Stomach (tissue), 9 donors: Measurements from ENCODE around the gene NECTIN1. TPM values are rescaled to one million over a fixed set of nuclear protein-coding genes. Genes with fewer than 3 reads are reported as not detected.

Experiments used
- DNase-seq, 2 donors: peaks; one replicate each; pipeline versions ENCODE4 v3.0.0 to v3.0.0-alpha.2; 2013 to 2019
- H3K27ac ChIP-seq, 5 donors: fragments of 200-600 bp in 4 of 5; sonication (generic) in 4 of 5; one replicate each; pipeline ENCODE4 v1.5.1; 2013 to 2019; ENCODE audit warnings: mild to moderate bottlenecking in 1 of 5, moderate library complexity in 1 of 5
- H3K27me3 ChIP-seq, 3 donors: fragments of 200-600 bp; sonication (generic); one replicate each; pipeline ENCODE4 v1.5.1; 2017 to 2019; ENCODE audit warnings: mixed run types in 1 of 3
- H3K36me3 ChIP-seq, 4 donors: fragments of 200-600 bp; sonication (generic); 1 replicate in 3 of 4; 2 replicates in 1 of 4; pipeline ENCODE4 v1.5.1; 2016 to 2019
- H3K4me1 ChIP-seq, 4 donors: fragments of 200-600 bp; sonication (generic); one replicate each; pipeline ENCODE4 v1.5.1; 2016 to 2019
- H3K4me3 ChIP-seq, 4 donors: fragments of 200-600 bp; sonication (generic) in 3 of 4; one replicate each; pipeline ENCODE4 v1.5.1; 2016 to 2019; ENCODE audit warnings: mild to moderate bottlenecking in 1 of 4
- H3K9me3 ChIP-seq, 4 donors: fragments of 200-600 bp; sonication (generic); one replicate each; pipeline ENCODE4 v1.5.1; 2016 to 2019
- EP300 ChIP-seq: sonication (generic); formaldehyde crosslinking; IDR thresholded peaks from one replicate; pipeline ENCODE4 v1.6.1; 2017; ENCODE audit warnings: antibody characterized with exemption
- POLR2A ChIP-seq, 4 donors: fragments of 450-650 bp; IDR thresholded peaks; one replicate each; pipeline ENCODE4 v1.6.1; 2016; ENCODE audit warnings: antibody characterized with exemption in 4 of 4, control low read depth in 2 of 4, mild to moderate bottlenecking in 1 of 4, moderate library complexity in 1 of 4
- POLR2AphosphoS5 ChIP-seq, 3 donors: sonication (generic); formaldehyde crosslinking; IDR thresholded peaks; one replicate each; pipeline ENCODE4 v1.6.1; 2016; ENCODE audit warnings: antibody characterized with exemption in 3 of 3
- WGBS, 5 donors: extraction: QIAGEN DNeasy Blood & Tissue Kit in 3 of 5; methylation state at CpG; one replicate each; pipeline versions ENCODE4 v1.1.5 to v1.1.7; 2013 to 2018; 5-methylcytosine and 5-hydroxymethylcytosine counted together
- intact Hi-C: fragments of 100-400 bp; cut with DNase I; formaldehyde crosslinking; loops from one replicate; pipeline ENCODE4 v1.15.1; 2023; ENCODE audit warnings: low total_unique reads
- polyA plus RNA-seq, 3 donors: library from polyadenylated mRNA; stranded (reverse); fragments of 200-250 nt; gene quantifications; one replicate each; pipeline ENCODE4 v1.2.3, GENCODE V29; 2013
- total RNA-seq, 5 donors: library from RNA; depleted of rRNA; stranded (reverse); fragments of >200 nt; gene quantifications; one replicate each; pipeline versions ENCODE4 v1.1.0 to v1.2.3, GENCODE V29; 2014 to 2016
- TF ChIP-seq, protein P1 (sequence below), 7 experiments: fragments of 450-650 bp in 4 of 7; fragments of 200-600 bp in 3 of 7; sonication (generic) in 3 of 7; IDR thresholded peaks; one replicate each; pipeline ENCODE4 v1.5.1; 2016 to 2019; ENCODE audit warnings: antibody characterized with exemption in 7 of 7, control low read depth in 2 of 7, mild to moderate bottlenecking in 1 of 7
- donor health status: healthy with polysubstance abuse.
- donor health status: Bipolar disorder and iron deficiency.
- donor health status: healthy.

Gene NECTIN1
- total and polyA plus RNA-seq, 8 donors = 1.2 to 92.1 (median 6.0) TPM

DNA sequence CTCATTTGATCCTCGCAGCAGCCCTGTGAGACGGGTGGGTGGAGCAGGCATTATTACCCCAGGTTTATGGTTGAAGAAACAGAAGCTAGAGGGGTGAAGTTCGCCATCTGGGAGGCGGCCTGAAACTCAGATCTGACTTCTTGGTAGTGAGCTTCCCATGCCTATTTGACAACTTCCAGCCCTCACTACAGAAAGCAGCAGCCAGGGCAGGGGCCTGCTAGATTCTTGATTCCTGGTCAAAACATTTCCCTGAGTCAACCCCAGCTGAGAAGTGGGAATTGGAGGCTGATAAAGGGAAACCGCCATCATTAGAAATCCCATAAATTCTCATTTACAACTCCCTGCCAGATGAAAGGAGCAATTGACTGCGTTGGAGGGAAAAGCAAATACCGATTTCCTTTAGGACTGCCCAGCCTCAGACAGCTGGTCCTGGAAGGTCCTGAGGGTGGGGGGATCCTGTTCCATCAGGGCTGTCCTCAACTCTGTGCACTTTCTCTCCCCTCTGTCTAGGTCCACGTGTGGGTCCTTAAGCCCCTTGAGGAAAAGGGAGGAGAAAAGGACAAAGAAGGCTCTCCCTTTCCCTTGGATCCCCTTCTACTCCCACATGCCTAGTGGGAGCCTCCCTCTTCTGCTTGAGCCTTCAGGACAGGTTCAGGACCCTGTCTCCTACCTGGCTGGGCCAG, 10.2 kb upstream of the NECTIN1 start:
- Histone ChIP-seq H3K36me3 (no peaks in the 10 kb centered on the region), H3K4me3 (no peak overlapping the region), H3K9me3 (no peaks in the 10 kb centered on the region), H3K27ac (no peak overlapping the region), H3K4me1 (peaks cover 21 to 38% (median 31%) of the 10 kb centered on the region in 4 donors), H3K27me3 (peaks cover 0 to 59% (median 31%) of the 10 kb centered on the region in 3 donors)
- TF ChIP-seq POLR2A (IDR thresholded peaks at IDR 0.05) (no peak), EP300 (no peak), POLR2AphosphoS5 (IDR thresholded peaks at IDR 0.05) (no peak)
- TF ChIP-seq, protein P1, sequence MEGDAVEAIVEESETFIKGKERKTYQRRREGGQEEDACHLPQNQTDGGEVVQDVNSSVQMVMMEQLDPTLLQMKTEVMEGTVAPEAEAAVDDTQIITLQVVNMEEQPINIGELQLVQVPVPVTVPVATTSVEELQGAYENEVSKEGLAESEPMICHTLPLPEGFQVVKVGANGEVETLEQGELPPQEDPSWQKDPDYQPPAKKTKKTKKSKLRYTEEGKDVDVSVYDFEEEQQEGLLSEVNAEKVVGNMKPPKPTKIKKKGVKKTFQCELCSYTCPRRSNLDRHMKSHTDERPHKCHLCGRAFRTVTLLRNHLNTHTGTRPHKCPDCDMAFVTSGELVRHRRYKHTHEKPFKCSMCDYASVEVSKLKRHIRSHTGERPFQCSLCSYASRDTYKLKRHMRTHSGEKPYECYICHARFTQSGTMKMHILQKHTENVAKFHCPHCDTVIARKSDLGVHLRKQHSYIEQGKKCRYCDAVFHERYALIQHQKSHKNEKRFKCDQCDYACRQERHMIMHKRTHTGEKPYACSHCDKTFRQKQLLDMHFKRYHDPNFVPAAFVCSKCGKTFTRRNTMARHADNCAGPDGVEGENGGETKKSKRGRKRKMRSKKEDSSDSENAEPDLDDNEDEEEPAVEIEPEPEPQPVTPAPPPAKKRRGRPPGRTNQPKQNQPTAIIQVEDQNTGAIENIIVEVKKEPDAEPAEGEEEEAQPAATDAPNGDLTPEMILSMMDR (IDR thresholded peaks at IDR 0.05) = no peak
- DNase-seq = peak in 1 of 2 donors; percentile 74
- 52 to 78% (median 56%) methylated on average over 7 to 8 of the region's 8 CpGs for WGBS, 5 donors
- intact Hi-C loops = no loop called here

DNA sequence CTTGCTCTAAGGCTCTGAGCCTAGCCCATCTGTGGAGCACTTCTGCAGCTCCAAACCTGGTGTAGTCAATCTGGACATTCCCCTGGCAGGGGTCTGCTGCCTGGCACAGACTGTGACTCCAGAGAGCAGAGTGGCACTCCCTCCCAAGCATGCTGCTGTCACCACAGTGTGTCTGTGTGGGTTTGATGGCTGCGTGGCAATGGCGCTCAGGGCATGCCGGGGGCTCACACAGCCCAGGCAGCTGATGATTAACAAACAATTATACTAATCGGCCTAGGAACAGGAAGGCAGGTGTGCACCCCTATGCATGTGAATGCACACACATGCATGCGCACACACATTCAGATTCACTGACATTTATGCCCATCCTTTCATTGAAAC, 9.0 kb upstream of the NECTIN1 start:
- no peak for TF ChIP-seq POLR2A (IDR thresholded peaks at IDR 0.05)
- Histone ChIP-seq H3K27ac (no peak overlapping the region), H3K36me3 (no peaks in the 10 kb centered on the region), H3K4me3 (no peak overlapping the region), H3K9me3 (no peaks in the 10 kb centered on the region), H3K4me1 (peaks cover 21 to 37% (median 30%) of the 10 kb centered on the region in 4 donors), H3K27me3 (peaks cover 0 to 53% (median 27%) of the 10 kb centered on the region in 3 donors)
- WGBS, 5 donors = 89 to 95% (median 90%) methylated on average over 4 to 5 of the region's 5 CpGs
- intact Hi-C loops = no loop called here
- DNase-seq = no peak

DNA sequence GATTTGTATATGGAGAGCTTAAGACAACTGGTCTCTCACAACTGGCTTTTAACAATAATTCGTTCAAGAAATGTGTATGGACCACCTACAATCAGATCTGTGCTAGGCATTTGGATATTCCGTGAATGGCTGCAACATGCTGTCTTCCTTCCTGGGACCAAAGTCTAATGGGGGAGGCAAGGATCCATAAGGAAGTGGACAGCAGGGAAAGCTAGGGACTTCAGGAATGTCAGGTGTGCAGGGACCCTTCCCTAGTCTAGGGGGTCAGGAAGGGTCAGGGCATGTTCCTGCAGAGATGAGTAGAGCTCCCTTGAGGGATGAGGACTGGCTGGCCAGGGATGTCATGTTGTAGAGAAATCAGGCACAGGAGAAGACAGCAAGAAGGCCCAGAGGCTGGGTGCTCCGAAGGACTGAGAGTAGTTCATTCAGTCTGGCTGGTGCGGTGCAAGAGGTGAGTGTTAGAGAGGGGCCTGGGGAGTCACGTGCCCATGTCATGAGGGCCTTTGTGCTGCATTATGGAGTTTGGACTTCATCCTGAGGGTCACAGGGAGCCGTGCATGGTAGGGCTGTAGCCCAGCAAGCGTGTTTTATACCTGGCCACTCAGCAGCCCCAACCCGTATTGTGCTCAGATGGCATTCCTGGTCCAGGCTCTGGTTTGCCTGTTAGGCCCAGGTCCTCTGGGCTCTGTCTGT, 8.5 kb upstream of the NECTIN1 start:
- H3K27ac ChIP-seq = no peak overlapping the region
- no peaks in the 10 kb centered on the region for H3K9me3 ChIP-seq
- intact Hi-C loops = no loop called here
- peaks cover 19 to 32% (median 25%) of the 10 kb centered on the region in 4 donors for H3K4me1 ChIP-seq
- peaks cover 0 to 48% (median 21%) of the 10 kb centered on the region in 3 donors for H3K27me3 ChIP-seq
- no peak for DNase-seq
- WGBS, 5 donors = 83 to 90% (median 87%) methylated on average over 6 to 8 of the region's 8 CpGs
- no peaks in the 10 kb centered on the region for H3K36me3 ChIP-seq
- no peak overlapping the region for H3K4me3 ChIP-seq
- TF ChIP-seq POLR2A (IDR thresholded peaks at IDR 0.05) = no peak
- TF ChIP-seq, protein P1 (IDR thresholded peaks at IDR 0.05) = no peak
- TF ChIP-seq EP300 = no peak
- no peak for TF ChIP-seq POLR2AphosphoS5 (IDR thresholded peaks at IDR 0.05)

DNA sequence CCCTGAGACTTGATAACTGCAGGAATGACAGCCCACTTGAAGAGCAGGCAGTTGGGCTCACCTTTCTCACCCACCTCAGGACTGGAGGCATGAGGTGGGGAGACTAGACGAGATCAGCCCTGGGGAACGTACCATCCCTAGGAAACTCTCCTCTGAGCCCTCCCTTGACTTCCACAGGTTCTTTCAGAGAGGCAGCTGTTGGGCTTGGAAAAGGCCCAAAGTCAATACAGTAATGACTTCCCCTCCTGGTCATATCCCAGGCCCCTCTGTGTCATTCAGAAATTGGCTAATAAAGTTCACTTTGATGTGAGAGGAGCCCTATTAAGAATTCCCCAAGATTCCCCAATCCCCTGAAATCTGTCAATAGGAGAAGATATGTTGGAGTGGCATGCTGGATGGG, 5.8 kb upstream of the NECTIN1 start:
- peaks cover 0 to 21% (median 0%) of the 10 kb centered on the region in 3 donors for H3K27me3 ChIP-seq
- H3K9me3 ChIP-seq = no peaks in the 10 kb centered on the region
- WGBS, 5 donors = 65 to 84% (median 76%) methylated on average over 1 to 2 of the region's 2 CpGs
- H3K4me1 ChIP-seq = peaks cover 5 to 12% (median 11%) of the 10 kb centered on the region in 4 donors
- intact Hi-C loops = no loop called here
- TF ChIP-seq, protein P1 (IDR thresholded peaks at IDR 0.05) = no peak
- TF ChIP-seq POLR2A (IDR thresholded peaks at IDR 0.05) (no peak), POLR2AphosphoS5 (IDR thresholded peaks at IDR 0.05) (no peak), EP300 (no peak)
- DNase-seq = peak in 1 of 2 donors; percentile 64
- no peak overlapping the region for H3K27ac ChIP-seq
- no peak overlapping the region for H3K4me3 ChIP-seq
- H3K36me3 ChIP-seq = no peaks in the 10 kb centered on the region
